Upper lobe of right lung (tissue), 1 donor: ENCODE measurements around the gene GNAQ. TPM values are rescaled to one million over a fixed set of nuclear protein-coding genes. Genes with fewer than 3 reads are reported as not detected.

Experiments
- ATAC-seq: fragments of 200-7000 bp; cut with Tn5 transposase; one replicate; pipeline ENCODE4 v1.9.1; 2020; ENCODE audit warnings: mild to moderate bottlenecking, moderate library complexity
- DNase-seq: peaks from one replicate; pipeline ENCODE4 v3.0.0-alpha.2; 2020
- H3K27ac ChIP-seq: fragments of 200-600 bp; one replicate; pipeline ENCODE4 v1.8.0; 2022
- H3K27me3 ChIP-seq: fragments of 200-600 bp; one replicate; pipeline ENCODE4 v1.8.0; 2022; ENCODE audit warnings: mild to moderate bottlenecking
- H3K36me3 ChIP-seq: fragments of 200-600 bp; one replicate; pipeline ENCODE4 v1.8.0; 2022
- H3K4me1 ChIP-seq: fragments of 200-600 bp; one replicate; pipeline ENCODE4 v1.8.0; 2022
- H3K4me3 ChIP-seq: fragments of 200-600 bp; one replicate; pipeline ENCODE4 v1.8.0; 2022; ENCODE audit warnings: mild to moderate bottlenecking
- H3K9me3 ChIP-seq: fragments of 200-600 bp; one replicate; pipeline ENCODE4 v1.8.0; 2022
- intact Hi-C: fragments of 100-400 bp; cut with DNase I; formaldehyde crosslinking; loops from one replicate; pipeline ENCODE4 v1.11.0; 2022
- total RNA-seq: library from RNA; stranded (reverse); fragmentation: NEBNext Ultra II Directional; extraction: Animal tissue kit (Norgen Biotek cat#: 25700); gene quantifications from one replicate; pipeline ENCODE4 v1.2.1, GENCODE V29; 2021
- TF ChIP-seq, protein P1 (sequence below): fragments of 200-600 bp; IDR thresholded peaks from one replicate; pipeline ENCODE4 v1.8.0; 2022; ENCODE audit warnings: antibody characterized with exemption
- donor health status: DM: no; HTN: yes; CAD: no; lungs with severe emphysema.

GNAQ gene
- total RNA-seq, 1 donor from 2014 or later, result 132 TPM

DNA sequence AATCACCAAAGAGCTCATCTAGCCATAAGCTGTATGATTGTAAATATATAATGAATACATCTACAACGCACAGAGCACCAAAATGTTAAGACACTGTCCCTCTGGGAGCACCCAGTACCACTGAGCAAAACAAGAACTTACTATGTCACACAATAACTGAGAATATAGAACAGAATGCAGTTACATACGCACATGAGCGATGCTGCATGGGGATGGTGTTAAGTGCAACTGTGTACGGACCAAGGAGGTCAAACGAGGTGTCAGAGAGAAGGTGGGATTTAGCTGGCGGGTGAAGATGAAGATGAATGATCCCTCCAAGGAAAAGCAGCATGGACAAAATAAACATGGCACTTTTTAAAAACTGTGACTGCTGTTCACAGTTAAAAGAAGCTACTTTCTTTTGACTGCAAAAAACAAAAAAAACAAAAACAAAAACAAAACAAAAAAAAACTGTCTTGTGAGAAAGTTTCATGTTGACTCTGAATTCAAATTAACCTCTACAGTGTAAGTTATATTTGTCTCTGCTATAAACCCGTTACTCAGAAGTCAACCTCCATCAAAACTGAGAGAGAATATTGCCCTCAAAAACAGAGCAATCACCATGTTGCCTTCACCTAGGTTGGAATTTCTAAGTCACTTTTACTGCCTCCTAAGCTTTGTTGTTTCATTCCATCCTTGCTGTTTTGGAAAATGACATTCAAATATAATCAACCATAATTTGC lies 213.9 kb downstream of the GNAQ start:
- peaks cover 10% of the 10 kb centered on the region for H3K36me3 ChIP-seq
- peaks cover 11% of the 10 kb centered on the region for H3K4me1 ChIP-seq
- no peak overlapping the region for H3K27ac ChIP-seq
- intact Hi-C loops, result no loop called here
- TF ChIP-seq, protein P1, sequence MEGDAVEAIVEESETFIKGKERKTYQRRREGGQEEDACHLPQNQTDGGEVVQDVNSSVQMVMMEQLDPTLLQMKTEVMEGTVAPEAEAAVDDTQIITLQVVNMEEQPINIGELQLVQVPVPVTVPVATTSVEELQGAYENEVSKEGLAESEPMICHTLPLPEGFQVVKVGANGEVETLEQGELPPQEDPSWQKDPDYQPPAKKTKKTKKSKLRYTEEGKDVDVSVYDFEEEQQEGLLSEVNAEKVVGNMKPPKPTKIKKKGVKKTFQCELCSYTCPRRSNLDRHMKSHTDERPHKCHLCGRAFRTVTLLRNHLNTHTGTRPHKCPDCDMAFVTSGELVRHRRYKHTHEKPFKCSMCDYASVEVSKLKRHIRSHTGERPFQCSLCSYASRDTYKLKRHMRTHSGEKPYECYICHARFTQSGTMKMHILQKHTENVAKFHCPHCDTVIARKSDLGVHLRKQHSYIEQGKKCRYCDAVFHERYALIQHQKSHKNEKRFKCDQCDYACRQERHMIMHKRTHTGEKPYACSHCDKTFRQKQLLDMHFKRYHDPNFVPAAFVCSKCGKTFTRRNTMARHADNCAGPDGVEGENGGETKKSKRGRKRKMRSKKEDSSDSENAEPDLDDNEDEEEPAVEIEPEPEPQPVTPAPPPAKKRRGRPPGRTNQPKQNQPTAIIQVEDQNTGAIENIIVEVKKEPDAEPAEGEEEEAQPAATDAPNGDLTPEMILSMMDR, result no peak
- no peak overlapping the region for H3K4me3 ChIP-seq
- no peak for ATAC-seq
- H3K27me3 ChIP-seq, result no peaks in the 10 kb centered on the region
- no peaks in the 10 kb centered on the region for H3K9me3 ChIP-seq
- no peak for DNase-seq

DNA sequence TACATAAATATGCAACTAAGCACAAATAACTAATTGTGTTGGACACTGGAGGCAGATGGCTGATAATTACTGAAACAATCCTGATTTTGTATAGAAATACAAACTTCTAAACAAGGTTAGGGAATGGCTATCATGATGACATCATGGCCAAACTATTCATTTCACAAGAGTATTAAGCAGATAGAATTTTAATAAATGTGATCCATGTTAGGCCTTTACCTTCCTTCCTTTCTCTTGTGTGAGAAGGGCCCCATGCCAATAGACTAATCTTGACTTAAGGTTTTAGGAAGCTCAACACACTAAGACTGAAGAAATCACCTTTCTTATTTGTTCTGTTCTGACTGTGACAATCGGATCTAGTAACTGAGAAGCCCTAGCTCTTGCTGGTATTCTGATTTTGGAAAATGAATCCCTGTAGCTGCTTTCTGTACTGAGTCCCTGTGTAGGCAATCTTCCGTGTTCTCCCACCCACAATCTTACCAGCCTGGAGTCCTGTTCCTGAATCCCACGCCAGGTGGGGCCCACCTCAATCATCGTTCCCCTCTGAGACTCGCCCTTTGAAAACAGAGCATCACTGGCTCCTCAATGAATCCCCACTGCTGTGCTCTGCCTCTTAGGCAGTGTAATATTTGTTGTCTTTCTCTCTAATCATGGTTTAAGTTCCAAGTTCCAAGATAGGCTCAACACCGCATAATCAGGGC lies 214.8 kb downstream of the GNAQ start:
- intact Hi-C loops, result no loop called here
- Histone ChIP-seq H3K4me3 (no peak overlapping the region), H3K9me3 (no peaks in the 10 kb centered on the region), H3K27ac (no peak overlapping the region), H3K4me1 (peaks cover 11% of the 10 kb centered on the region), H3K36me3 (peaks cover 10% of the 10 kb centered on the region), H3K27me3 (no peaks in the 10 kb centered on the region)
- no peak for DNase-seq
- TF ChIP-seq, protein P1, result no peak
- ATAC-seq, result no peak

GRCh38 chr9:77815260-77815659 lies 216.4 kb downstream of the GNAQ start:
- no peak for DNase-seq
- H3K27ac ChIP-seq, result no peak overlapping the region
- no peak overlapping the region for H3K4me3 ChIP-seq
- H3K27me3 ChIP-seq, result no peaks in the 10 kb centered on the region
- no peaks in the 10 kb centered on the region for H3K9me3 ChIP-seq
- no peak for ATAC-seq
- H3K36me3 ChIP-seq, result peaks cover 19% of the 10 kb centered on the region
- intact Hi-C loops, result no loop called here
- TF ChIP-seq, protein P1, result no peak
- peaks cover 11% of the 10 kb centered on the region for H3K4me1 ChIP-seq

DNA sequence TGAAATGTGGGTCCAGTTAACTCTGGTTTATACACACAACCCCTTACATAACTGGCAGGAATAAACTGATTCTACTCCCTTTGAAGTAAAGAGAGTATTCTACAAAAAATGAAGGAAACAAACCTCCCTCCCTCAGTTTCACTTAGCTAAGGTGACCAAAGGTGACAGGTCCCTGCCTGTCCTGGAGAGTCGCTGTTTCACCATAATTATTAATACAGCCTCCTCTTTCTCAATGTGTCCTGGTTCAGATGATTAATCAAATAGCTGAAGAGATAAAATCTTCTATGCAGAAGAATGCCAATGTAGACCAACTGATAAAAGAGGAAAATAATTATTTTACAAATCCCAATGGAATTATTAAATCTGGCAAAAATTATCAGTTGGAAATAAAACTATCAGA lies 219.8 kb downstream of the GNAQ start:
- Histone ChIP-seq H3K4me1 (peaks cover 18% of the 10 kb centered on the region), H3K27me3 (no peaks in the 10 kb centered on the region), H3K36me3 (peaks cover 19% of the 10 kb centered on the region), H3K9me3 (no peaks in the 10 kb centered on the region), H3K27ac (no peak overlapping the region), H3K4me3 (no peak overlapping the region)
- intact Hi-C loops, result no loop called here
- ATAC-seq (no peak), DNase-seq (no peak)
- TF ChIP-seq, protein P1, result no peak

- TF ChIP-seq, protein P1, result no peak
- H3K27ac ChIP-seq, result no peak overlapping the region
- DNase-seq, result no peak
- no peaks in the 10 kb centered on the region for H3K27me3 ChIP-seq
- intact Hi-C loops, result no loop called here
- no peak for ATAC-seq
- peaks cover 13% of the 10 kb centered on the region for H3K4me1 ChIP-seq
- no peaks in the 10 kb centered on the region for H3K9me3 ChIP-seq
- peaks cover 19% of the 10 kb centered on the region for H3K36me3 ChIP-seq
- no peak overlapping the region for H3K4me3 ChIP-seq
Observed at GRCh38 chr9:77810637-77811119, 220.9 kb downstream of the GNAQ start.
